Activated T-helper 1 cell treated with anti-CD3 and anti-CD28 coated beads, Interleukin-2, amount 50 U/mL, for 16 hours (primary cell): ENCODE data around the gene BBS4.
"Not testable (repeated sequence)": the region's sequence is repeated elsewhere in the genome, so short reads cannot be mapped to it uniquely, and the experiment has no call there.

ENCODE experiments used
- DNase-seq, 2 donors: peaks; one replicate each; pipeline ENCODE4 v3.0.0-alpha.2; 2020; ENCODE audit warnings: low read depth in 1 of 2, low spot score in 1 of 2

The BBS4 gene

DNA sequence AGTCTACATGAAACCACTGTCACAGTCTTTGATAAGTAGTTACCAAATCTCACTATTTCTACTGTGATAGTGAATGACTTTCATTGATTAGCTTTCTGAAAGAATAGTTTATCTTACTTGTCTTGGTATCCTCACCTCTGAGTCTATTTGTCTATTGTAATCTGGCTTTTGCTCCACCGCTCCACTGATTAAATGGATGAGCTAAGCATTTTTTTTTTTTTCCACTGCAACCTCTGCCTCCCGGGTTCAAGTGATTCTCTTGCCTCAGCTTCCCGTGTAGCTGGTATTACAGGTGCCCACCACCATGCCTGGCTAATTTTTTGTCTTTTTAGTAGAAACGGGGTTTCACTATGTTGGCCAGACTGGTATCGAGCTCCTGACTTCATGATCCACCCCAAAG, 12.9 kb downstream of the BBS4 start:
- DNase-seq: no peak

DNA sequence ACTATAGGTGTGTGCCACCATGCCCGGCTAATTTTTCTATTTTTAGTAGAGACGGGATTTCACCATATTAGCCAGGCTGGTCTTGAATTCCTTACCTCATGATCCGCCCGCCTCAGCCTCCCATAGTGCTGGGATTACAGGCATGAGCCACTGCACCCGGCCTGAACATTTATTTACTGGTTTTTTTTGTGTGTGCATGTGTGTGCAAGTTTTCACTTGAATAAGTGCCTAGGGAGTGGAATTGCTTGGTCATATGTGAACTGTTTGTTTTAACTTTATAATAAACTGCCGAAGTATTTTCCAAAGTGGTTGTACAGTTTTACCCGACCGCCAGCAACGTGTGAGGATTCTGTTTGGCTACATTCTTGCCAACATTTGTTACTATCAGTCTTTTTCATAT, 14.1 kb downstream of the BBS4 start:
- no peak for DNase-seq

DNA sequence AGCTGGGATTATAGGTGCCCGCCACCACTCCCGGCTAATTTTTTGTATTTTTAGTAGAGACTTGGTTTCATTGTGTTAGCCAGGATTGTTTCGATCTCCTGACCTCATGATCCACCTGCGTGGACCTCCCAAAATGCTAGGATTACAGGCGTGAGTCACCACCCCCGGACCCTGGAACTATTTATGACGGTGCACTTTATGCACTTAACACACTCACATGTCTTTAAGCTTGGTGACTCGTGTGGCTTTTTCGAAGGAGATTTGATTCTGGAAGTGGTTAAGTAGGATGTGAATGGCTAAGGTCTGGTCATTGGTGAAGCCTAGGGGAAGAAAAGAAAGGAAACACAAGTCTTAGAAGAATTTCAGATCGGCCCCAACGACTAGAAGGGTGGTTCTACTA, 20.3 kb downstream of the BBS4 start:
- DNase-seq: no peak

DNA sequence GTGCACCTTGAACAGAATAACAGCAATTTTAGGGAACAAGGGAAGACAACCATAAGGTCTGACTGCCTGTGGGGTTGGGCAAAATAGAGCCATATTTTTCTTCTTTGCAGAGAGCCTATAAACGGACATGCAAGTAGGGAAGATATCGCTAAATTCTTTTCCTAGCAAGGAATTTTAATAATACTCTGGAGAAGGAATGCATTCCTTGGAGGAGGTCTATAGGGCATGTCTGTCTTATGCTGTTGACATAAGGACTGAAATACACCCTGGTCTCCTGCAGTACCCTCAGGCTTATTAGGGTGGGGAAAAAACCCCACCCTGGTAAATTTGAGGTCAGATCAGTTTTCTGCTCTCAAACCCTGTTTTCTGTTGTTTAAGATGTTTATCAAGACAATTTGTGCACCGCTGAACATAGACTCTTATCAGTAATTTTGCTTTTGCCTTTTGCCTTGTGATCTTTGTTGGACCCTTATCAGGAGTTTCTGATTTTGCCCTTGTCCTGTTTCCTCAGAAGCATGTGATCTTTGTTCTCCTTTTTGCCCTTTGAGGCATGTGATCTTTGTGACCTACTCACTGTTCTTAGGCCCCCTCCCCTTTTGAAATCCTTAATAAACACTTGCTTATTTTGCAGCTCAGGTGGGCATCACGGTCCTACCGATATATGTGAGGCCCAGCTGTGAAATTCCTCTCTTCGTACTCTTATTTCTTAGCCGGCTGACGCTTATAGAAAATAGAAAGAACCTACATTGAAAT, 22.7 kb downstream of the BBS4 start:
- not testable (repeated sequence) for DNase-seq

DNA sequence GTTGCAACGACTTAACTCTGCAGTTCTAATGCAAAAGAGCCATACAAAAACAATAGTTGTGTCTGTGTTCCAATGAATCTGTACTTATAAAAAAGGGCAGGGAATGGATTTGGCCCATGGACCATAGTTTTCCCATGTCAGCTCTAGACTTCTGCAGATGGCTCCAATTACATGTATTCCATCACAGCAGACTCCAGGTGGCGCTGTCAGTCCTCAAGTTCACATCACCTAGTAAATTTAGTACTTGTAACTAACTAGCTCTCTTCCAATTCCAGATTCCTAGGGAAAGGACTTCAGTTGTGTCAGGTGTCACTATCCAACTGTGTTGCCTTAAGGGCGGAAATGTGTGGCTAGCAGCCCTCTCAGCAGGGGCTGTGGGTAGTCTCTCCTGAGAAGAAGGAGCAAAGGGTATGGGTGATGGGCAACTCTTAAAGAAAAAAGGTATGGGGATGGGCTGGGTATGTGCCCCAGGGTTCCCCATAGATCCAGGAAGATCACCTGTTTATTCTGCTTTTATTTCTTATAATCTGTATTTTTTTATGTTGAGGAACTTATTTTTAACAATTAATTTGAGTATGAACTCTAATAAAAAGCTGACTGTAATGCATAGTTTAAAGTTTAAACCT, 36.2 kb downstream of the BBS4 start:
- DNase-seq: peak; percentile 40 to 43

DNA sequence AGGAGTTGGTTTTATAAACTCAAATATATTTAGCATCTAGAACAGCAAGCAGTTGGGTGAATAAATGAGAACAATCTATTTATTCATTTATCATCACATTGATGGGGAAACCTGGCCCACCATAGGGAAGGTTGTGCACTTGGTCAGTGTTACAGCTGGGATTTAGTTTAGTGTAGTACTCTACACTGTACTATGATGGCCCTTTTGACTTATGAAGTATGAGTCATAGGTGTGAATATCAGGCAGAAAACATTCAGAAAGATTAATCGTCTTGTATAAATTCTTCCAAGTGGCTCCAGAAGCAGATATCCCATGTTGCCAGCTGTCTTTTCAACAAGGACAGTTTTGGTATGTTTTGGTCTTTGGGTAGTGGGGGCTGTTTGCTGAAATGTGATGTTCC, 38.0 kb downstream of the BBS4 start:
- DNase-seq: no peak

DNA sequence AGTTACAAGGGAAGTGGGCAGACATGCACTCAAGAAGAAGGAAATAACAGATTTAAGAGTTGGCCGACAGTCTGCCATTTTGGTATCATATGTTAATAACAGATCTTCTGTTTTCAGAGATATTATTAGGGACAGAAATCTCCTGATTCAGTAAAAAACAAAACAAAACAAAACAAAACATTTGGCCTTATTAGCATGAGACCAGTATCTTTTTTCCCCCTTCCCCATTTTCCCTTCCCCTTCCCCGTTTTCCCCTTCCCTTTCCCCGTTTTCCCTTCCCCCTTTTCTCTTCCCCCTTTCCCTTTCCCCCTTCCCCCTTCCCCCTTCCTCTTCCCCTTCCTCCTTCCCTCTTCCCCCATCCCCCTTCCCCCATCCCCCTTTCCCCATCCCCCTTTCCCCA, 39.4 kb downstream of the BBS4 start:
- no peak for DNase-seq

DNA sequence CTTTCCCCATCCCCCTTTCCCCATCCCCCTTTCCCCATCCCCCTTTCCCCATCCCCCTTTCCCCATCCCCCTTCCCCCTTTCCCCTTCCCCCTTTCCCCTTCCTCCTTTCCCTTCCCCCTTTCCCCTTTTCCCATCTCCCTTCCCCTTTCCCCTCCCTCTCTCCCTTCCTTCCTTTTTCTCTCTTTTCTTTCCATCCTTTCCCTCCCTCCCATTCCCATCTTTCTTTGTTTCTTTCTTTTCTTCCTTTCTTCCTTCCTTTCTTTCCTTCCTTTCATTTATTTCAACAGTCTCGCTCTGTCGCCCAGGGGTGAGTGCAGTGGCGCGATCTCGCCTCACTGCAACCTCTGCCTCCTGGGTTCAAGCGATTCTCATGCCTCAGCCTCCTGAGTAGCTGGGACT, 39.8 kb downstream of the BBS4 start:
- not testable (repeated sequence) for DNase-seq

DNA sequence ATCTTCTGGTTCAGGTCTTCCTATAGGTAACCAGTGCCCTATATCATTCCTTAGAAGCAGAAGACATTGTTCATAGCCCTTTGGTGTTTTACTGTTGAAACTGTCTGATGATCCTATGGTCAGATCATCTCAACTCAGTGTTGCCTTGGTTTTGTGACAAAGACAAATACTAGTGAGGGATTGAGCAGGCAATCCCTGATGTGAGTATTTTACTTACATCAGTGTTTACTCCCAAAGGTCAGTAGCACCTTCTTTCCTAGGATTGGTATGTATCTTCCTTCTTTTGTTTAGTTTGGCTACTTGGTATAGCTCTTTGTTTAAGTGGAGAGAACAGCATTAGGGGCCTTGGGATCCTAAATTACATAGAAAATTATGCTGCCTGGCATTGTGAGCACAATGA, 41.1 kb downstream of the BBS4 start:
- no peak for DNase-seq

DNA sequence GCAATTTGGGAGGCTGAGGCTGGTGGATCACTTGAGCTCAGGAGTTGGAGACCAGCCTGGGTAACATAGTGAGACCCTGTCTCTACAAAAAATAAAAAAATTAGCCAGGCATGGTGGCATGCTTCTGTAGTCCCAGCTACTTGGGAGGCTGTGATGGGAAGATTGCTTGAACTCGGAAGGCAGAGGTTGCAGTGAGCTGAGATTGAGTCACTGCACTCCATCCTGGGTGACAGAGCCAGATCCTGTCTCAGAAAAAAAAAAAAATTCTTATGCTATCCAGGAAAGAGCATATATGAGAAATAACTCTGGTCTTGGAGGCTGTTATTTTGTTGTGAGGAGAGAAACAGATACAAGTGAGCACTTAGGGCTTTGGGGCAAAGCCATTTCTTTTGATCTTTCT, 42.2 kb downstream of the BBS4 start:
- not testable (repeated sequence) for DNase-seq

DNA sequence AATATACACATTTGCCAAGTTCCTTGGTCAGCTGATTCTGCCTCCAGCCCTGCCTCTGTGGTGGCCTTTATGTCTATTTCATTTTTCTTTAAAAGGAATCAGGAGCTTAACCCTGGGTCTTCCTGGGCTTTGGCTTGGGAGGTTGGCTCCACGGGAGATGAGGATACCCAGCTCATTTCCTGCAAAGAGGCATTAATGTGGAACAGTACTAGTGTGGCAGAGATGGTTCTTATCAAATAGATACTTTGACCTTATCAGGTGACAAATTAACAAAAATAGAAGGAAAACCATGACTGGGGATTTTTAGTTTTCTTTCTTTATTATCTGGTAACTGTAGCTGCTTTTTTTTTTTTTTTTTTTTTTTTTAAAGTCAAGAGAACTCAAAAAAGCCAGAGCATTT, 42.8 kb downstream of the BBS4 start:
- DNase-seq: no peak

DNA sequence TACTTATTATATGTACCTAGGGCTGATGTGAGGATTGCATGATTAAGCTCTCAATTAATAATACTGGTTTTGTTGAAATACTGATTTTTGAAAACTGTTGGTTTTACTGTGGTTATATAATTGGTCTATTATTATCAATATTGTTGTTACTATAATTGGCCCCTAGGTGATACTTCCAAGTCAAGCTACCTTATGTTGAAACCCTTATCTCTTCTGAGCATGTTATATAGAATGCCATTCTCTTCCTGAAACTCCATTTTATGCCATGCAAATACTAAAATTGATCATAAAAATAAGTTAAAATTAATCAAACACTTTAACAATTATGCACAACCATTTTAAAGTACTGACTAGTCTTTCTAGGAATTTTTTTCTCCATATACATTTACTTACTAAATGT, 46.1 kb downstream of the BBS4 start:
- no peak for DNase-seq

DNA sequence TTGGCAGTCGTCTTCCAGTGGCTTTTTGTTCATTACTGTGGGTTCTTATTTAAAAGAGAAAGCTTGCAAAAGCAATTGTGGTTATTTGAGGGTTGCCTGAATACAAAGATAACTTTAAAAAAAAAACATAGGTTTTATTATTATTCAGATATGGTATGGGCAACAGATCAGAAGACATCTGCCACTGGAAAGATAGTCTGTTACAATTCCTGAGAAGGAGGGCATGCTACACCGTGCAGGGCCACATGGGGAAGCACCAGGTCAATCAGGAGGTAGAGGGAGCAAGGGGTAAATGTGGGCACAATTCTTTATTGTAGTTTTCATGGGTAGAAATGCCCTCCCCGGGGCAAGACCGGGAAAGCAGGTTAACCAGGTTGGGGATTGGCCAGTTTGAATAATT, 46.5 kb downstream of the BBS4 start:
- no peak for DNase-seq

DNA sequence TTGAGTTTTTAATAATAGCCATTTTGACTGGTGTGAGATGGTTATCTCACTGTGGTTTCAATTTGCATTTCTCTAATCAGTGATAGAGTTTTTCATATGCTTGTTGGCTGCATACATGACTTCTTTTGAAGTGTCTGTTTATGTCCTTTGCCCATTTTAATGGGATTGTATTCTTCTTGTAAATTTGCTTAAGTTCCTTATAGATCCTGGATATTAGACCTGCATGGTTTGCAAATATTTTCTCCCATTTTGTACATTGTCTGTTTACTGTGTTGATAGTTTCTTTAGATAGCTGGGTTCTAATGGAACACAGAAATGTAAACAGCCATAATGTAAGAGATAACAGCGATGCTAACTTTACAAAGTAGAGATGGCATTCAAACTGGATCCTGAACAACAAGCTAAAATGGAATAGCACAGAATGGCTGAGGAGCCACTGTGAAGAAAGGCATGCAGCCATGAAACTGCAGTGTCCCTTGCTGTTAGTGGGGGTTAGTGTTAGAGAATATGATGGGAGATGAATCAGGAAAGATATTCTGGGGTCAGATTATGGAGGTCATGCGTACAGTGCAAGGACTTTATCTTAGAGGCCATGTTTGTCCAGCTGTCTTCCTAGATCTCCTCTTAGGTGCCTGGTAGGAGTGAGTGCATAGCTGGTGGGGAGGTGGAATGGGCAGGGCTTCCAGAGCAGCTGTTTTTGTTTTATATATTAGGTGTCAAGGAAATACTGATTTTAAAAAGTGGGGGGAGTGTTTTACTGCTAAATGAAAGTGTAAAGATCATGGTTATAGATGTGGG, 48.1 kb downstream of the BBS4 start:
- no peak for DNase-seq

DNA sequence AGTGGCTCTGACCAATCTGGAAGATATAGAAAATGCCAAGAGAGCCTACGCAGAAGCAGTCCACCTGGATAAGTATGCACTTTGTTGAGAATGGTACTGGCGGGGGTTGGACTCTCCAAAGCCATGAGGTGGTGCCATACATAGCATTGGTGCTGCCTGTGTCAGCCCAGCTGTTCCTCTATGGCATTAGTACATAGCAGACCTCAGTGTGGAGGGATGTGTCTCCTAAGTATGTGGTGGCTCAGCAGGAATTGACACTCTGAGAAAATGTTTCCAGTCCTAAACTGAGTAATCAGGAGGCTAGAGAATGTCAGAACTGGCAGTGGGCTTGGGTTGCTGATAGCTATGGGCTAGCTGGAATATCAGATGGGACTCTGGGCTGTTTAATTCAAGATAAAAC, 49.1 kb downstream of the BBS4 start:
- DNase-seq: no peak

DNA sequence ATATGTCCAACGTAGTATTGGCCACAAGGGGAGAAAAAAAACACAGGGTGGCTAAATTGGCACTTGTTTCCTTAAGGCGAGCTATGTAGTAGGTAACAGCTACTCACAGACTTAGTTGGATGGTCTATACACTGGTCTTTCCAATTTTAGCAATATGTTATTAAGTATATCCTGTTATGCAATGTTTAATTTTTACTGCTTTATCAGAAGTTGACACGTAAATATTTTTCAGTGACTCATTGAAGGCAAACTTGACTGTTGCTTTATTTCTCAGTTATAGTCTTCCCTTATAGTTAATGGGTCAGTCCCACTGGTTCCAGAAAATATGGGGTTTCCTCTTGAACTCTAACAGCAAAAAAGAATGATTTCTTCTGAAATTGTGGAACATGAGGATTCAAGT, 51.1 kb downstream of the BBS4 start:
- no peak for DNase-seq

DNA sequence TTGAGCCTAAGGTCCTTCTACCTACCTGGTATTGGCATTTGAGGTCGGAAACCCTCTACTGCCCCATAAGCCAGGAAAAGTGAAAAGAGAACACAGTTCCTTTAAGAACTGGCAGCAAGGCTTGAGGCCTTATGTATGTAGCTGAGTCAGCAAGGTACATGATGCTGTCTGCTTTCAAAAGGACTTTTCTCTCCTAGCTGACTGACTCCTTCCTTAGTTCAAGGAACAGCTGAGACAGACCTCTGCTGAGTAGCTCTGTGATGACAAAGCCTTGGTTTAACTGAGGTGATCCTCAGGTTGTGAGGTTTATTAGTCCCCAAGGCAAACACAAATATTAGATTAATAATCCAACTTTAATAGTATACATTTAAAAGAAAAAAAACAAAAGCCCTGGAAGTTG, 51.7 kb downstream of the BBS4 start:
- no peak for DNase-seq

DNA sequence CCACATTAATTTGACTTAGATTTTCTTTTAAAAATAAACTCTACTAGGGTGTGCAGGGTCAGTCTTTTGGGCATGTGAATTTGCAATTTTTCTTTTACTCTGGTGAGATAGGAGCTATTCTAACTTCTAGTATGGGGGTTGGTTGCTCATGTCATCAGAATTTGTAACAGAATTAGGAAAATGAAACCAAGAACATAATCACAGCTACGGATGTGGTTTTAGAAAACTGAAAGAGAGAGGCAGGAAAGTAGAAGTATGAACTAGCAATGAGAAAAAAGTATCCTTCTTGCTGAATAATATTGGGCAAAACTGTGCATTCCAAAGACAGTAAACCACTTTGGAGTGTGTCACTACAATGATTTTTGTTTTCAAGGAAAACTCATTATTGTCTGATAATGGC, 54.2 kb downstream of the BBS4 start:
- no peak for DNase-seq

DNA sequence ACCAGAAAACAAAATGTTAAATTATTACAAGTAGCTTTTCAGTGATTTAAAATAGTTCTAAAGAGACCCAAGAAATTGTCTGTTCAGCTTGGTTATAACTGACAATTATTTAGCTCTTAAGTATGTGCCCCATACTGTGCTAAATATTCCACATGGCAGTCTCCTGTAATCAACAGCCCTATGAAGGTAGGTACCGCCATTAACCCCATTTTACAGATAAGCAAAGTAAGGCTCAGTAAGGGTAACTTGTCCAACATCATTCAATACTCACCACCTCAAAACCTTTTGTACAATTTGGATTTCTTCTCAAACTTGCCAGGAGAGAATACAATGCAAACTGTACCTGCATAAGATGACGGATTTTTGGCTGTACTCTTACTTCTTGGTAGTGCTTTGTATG, 63.7 kb downstream of the BBS4 start:
- DNase-seq: no peak

DNA sequence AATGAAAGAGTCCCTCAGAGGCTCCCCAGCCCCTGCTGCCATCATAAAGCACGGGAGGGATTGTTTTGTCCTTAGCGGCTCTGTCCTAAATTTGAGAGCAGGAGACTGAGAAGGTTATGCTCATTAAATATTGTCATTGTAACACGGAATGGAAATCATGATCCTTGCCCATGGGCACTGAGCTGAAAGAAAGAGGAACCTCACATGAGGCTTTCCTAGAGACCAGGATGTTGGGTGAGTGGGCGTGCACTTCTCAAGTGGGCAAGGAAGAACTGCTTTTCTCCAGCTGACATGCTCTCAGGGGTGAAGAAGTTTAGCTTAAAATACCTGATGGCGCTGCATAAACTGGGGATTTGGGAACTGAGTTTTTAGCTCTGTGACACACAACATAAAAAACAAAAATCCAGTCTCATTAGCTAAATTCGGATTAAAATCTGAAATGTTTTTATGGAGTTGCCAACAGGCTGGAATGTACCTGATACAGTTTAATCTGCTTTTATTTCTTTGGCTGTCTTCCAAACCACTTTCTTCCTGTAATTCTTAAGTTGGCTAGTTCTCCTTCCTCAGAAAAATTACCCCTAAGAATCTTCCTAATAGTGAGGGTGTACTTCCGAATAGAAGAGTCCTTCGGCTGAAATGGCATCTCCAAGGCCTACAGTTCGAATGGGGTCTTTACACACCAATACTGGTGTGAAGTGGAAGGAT, 65.9 kb downstream of the BBS4 start:
- DNase-seq: no peak

DNA sequence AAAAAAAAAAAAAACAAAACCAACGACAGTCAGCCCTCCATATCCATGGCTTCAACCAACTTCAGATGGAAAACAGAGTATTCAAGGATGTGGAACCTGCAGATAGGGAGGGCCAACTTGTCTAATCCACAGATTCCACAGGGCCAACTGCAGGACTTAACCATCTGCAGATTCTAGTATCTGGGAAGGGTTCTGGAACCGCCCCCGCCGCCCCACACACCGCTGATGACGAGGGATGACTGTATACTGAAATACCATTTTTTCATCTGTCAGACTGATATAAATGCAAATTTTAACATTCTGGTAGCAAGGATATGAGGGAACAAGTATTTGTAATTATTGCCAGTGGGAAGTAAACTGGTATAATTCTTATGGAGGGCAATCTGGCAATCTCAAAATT, 68.1 kb downstream of the BBS4 start:
- DNase-seq: no peak

DNA sequence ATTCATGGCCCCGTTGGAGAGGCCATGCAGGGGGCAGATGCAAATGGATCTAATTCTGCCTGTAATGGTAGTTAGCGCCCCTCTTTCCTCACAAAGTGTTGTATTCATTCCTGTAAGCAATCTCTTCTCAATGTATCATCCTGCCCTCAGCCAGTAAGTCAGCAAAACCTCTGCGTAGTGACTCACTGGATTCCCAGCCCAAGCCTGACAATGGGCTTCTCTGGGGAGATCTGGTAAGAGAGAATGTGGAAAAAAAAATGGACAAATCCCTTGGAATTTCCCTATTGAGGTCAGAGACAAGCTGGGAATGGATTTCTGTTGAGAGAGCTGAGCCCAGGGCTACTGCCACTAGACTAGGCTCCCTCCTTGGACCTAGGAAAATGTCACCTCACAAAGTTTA, 72.2 kb downstream of the BBS4 start:
- no peak for DNase-seq
